HG03469 (cell line): ENCODE results near the gene RPL21.
"Not testable (repeated sequence)": the region's sequence is repeated elsewhere in the genome, so short reads cannot be mapped to it uniquely, and the experiment has no call there.

Source experiments
- ATAC-seq: cut with Tn5 transposase; IDR thresholded peaks from one replicate; pipeline ENCODE4 v1.9.1; 2021; ENCODE audit warnings: mild to moderate bottlenecking, moderate library complexity, moderate number of reproducible peaks; ENCODE audit not compliant: unreplicated experiment

Gene RPL21

DNA sequence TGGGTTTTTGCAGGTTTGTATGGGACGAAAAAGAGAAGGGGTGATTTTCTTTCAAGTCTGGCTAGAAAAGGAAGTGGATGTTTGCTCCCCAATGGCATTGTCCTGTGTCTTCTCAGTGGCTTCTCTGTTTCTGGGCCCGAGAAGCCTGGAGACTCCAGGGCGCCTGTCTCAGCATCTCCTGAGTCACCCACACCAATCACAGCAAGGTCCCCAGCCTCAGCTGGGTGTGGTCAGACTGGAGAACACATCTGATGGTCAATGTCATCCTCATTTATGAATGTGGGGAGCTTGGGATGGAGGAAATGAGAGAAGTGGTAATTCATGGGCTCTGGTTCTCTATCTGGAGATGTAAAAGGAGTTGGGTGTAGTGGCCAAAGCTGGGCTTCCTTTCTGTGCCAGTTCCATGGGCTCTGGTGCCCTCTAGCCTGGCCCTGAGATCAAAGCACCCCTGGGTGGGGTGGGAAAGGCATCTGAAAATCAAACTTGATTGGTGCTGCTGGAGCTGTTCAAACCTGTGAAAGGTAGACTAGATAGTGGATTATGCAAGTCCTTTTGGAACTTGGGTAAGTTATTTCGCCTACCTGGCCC is 32.6 kb downstream of the RPL21 start:
- no peak for ATAC-seq

DNA sequence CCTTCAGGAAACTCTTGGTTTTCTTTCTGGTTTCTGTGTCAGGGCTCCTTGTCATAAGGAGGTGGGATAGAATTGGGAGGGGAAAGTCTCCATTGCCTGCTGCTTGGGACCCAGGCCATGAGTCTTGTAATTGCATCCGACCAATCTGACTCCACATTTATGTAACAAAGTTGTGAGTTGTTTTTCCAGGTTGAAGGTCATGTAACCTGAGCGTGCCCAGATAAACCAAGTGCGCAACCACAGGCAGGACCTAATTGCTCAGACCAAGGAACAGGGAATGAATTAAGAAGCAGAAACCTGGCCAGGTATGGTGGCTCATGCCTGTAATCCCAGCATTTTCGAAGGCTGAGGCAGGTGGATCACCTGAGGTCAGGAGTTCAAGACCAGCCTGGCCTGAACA is 37.0 kb downstream of the RPL21 start:
- ATAC-seq, result no peak

DNA sequence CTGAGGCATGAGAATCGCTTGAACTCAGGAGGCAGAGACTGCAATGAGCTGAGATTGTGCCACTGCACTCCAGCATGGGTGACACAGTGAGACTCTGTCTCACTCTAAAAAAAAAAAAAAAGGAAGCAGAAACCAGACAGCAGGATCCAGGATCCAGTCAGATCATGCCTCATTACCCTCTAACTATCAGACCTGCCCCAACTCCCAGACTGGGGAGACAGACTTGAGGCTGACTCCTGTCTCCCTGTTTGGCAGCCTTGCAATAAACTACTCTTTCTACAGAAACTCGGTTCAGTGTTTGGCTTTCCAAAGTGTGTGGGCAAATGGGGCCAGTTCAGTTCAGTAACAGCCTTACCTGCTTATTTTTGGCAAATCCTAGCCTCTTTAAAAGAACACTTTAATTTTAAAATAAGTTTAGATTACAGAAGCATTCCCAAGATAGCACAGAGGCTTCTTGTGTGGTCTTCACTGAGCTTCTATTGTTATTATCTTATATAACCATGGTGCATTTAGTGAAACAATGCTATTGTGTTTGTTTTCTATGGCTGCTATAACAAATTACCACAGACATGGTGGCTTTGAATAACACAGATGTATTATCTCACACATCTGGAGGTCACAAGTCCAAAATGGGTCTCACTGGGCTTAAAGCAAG is 37.8 kb downstream of the RPL21 start:
- ATAC-seq, result no peak

DNA sequence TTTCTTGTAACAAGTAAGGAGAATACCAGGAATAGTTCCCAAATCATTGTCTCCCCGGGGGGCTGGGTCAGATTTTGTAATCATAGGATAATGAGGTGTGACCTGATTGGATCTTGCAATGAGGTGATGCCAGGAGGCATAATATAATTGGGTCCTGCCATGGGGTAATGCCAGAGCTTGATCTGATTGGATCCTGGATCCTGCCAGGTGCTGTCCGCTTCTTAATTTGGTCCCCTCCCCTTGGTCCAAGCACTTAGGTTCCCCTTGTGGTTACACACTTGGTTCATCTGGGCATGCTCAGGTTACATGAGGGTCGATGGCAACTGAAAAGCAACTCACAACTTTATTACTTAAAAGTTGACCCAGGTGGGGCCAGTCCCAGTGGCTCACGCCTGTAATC is 39.4 kb downstream of the RPL21 start:
- ATAC-seq, result no peak

GRCh38 chr13:27291967-27292366 is 40.6 kb downstream of the RPL21 start:
- ATAC-seq, result not testable (repeated sequence)

GRCh38 chr13:27293076-27293691 is 41.8 kb downstream of the RPL21 start:
- ATAC-seq, result no peak

DNA sequence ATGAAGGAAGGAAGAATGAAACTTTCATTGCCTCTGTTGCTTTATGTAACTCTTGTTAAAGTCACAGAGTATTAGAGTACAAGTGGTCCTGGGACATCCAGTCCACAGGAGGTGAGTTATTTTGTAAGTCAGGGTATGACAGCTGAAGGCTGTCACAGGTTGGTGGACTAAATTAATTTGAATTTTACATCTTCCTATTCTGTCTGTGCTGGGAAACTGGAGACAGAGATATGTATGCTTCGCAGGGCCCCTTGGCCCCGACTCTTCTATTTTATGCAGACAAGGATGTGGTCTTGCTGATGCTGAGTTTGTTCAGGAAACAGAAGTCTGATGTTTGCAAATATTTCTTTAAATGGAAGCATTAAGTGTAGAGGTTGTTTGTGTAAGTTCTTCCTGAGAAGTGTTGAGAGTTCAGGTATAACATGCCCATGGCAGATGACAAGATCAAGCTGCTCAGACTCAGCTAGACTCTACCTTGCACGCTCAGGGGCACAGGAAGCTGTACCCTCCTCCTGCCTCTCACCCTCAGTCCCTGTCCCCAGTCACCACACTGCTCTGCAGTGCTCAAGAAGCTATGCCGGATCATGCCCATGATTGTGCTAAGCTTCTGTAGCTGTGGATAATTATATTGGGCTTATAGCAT is 42.6 kb downstream of the RPL21 start:
- no peak for ATAC-seq

DNA sequence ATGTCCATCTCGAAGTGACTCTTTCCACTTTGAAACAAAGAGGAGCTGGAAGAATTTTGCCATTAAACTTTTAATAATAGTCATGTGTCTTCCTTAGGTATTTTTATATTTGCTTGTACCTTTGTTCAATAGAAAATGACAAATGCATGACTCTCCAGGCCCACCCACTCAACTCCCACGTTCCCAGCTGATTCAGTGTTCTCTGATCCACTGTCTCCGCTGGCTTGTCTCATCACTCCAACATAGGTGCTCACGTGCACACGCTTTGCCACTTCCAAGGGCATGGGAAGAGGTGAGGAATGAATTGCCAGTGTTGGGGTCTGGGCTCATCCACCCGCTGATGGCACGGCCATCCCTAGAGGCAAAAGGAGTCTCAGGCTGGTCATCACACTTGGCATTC is 43.7 kb downstream of the RPL21 start:
- ATAC-seq, result no peak

- no peak for ATAC-seq
These were observed 44.3 kb downstream of the RPL21 start for GRCh38 chr13:27295660-27296059.

DNA sequence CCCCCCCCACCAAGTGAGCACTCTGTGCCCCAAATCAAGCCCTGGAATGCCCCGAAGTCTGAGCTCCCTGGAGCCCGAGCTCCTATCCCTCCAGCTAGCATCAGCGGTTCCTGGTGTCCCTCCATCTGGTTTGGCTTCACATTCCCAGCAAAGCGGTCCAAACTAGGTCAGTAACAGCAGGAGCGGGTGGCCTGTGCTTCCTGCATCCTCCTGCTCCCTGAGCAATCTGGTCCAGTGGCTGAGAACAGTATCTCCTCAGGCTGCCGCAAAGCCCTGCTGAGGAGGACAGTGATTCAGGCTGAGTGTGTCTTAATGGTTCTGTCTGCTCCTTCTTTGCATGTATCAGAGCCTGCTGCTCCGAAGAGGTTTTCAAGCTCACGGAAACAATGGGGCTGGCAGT is 45.1 kb downstream of the RPL21 start:
- ATAC-seq, result no peak

DNA sequence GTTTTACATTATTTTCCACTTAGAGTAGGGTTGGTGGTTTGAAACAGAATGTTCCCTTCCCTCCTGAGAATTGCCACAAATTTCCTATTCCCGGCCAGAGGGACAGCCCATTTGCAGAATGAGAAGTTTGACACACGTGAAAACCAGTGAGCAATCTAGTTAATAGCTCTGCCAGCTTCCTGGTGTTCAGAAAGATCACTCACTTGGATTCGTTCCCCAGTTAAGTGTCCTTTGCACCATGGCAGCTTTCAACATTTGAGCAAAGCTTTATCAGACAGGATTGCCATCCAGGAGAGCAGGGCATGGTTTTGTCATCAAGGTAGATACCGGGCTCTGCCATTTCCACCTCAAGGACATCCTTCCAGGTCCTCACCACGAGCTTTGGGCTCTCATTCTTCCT is 47.5 kb downstream of the RPL21 start:
- ATAC-seq, result no peak

DNA sequence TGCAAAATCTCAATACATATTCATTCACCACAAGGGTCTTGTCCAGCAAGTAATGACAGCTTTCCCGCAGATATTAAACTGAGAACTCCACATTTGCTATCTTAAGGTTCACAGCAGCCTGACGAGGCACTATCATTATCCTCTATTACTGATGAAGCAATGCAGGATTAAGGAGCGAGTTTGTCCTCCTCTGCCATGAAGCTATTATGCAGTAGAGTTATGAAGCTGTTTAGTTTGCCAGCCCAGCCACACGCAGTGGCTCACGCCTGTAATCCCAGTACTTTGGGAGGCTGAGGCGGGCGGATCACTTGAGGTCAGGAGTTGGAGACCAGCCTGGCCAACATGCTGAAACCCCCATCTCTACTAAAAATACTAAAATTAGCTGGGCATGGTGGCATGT is 49.0 kb downstream of the RPL21 start:
- not testable (repeated sequence) for ATAC-seq

DNA sequence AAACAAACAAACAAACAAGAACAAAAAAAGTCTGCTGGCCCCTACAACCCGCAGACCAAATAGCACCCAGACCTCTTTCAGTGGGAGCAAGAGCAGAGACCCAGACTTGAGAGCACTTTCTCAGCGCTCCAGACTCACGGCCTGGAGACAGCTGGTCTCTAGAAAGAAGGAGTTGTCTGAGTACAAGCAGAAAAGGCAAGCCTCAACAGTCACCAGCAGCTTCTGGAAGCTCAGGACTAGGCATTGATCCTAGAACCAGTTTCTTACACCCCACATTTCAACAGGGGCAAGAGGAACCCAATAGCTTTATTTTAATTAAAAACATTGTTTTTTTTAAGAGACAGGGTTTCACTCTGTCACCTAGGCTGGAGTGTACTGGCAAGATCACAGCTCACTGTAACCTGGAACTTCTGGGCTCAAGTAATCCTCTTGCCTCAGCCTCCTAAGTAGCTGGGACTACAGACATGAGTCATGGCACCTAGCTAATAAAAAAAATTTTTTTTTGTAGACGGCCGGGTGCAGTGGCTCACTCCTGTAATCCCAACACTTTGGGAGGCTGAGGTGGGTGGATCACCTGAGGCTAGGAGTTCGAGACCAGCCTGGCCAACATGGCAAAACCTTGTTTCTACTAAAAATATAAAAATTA is 49.7 kb downstream of the RPL21 start:
- ATAC-seq, result no peak

DNA sequence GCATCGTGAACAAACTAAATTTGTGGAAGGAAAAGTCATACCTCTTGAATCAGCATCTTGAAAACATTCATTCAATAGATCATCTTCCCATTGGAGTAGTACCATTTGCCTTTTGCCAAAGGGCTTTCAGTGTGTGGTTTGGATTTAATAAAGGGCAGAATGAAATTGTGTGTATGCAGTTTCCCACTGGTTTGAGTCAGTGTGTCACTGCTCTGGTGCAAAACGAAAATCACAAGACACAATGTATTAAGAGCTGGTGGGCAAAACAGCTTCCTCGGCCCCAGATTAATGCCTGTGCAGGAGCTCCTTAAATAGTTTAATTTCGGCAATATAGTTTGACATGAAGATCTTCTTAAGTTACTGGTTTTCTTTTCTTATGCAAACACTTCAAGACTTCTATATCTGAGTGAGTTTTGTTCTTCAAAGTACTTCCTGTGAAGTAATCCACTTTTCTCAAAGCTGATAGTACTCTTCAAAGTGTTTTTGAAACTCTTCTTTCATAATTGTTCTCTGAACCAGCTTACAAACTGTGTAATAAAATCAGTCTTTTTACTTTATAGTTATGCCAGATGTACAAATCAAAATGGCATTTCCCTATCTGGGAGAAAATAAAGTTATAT is 51.4 kb downstream of the RPL21 start:
- ATAC-seq, result no peak

DNA sequence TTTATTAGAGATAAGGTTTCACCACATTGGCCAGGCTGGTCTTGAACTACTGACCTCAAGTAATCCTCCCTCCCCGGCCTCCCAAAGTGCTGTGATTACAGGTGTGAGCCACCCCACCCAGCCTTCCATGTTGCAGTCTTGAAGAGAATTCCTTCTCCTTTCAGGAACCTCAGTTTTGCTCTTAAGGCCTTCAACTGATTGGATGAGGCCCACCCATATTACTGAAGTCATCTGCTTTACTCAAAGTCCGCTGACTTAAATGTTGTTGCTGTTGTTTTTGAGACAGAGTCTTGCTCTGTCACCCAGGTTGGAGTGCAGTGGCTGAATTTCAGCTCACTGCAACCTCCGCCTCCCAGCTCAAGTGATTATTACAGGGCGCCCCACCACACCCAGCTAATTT is 52.7 kb downstream of the RPL21 start:
- ATAC-seq, result no peak

DNA sequence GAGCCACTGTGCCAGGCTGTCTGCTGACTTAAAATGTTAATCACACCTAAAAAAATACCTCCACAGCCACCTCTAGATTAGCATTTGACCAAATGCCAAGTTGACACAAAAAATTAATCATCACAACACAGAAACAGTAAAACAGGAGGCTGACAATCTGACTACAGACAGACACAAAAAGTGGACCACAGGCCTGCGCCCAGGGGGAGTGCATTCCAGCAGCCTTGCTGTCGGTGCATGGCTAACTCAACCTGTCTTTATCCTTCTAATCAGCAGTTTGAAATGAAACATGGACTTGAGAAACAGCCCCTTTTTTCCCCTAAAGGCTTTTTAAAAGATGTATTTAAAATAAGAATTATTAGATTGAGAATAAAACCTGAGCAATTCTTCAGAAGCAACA is 53.3 kb downstream of the RPL21 start:
- ATAC-seq, result no peak
